ENCODE measurements around the gene CROT. TPM values are rescaled to one million over a fixed set of nuclear protein-coding genes. Genes with fewer than 3 reads are reported as not detected.

The CROT gene
- total RNA-seq, 1 experiment from 2014 or later: 4.0 TPM

DNA sequence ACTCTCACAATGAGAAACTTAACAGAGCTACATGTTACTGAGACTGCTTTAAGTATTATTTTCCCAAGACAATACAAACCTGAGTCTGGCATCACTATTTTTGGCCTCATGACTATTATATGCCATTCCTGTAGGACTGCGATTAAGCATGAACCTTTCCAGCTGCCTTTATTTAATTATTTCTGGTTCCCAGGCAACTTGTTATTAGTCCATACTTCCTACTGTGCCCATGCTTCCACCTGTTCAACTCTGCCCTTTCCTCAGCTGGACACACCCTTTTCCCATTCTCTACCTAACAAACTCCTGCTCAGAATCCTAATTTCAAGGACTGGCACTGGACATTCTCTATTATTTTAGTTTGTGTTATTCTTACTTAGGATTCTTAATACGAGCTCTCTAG, 8.1 kb upstream of the CROT start:
- peaks cover 9% of the 10 kb centered on the region for H3K4me1 Mint-ChIP-seq
- H3K27ac Mint-ChIP-seq: no peak overlapping the region
- ChIA-PET POLR2A (no interaction called here), CTCF (no interaction called here)
- TF ChIP-seq MXD4 (CRISPR knock-in tag; IDR thresholded peaks at IDR 0.05; ENCODE audit: borderline replicate concordance): no peak
- no peak for TF ChIP-seq ZNF121 (CRISPR knock-in tag; IDR thresholded peaks at IDR 0.05)
- TF ChIP-seq, protein P1, sequence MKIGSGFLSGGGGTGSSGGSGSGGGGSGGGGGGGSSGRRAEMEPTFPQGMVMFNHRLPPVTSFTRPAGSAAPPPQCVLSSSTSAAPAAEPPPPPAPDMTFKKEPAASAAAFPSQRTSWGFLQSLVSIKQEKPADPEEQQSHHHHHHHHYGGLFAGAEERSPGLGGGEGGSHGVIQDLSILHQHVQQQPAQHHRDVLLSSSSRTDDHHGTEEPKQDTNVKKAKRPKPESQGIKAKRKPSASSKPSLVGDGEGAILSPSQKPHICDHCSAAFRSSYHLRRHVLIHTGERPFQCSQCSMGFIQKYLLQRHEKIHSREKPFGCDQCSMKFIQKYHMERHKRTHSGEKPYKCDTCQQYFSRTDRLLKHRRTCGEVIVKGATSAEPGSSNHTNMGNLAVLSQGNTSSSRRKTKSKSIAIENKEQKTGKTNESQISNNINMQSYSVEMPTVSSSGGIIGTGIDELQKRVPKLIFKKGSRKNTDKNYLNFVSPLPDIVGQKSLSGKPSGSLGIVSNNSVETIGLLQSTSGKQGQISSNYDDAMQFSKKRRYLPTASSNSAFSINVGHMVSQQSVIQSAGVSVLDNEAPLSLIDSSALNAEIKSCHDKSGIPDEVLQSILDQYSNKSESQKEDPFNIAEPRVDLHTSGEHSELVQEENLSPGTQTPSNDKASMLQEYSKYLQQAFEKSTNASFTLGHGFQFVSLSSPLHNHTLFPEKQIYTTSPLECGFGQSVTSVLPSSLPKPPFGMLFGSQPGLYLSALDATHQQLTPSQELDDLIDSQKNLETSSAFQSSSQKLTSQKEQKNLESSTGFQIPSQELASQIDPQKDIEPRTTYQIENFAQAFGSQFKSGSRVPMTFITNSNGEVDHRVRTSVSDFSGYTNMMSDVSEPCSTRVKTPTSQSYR (CRISPR knock-in tag; IDR thresholded peaks at IDR 0.05): no peak
- no peak for TF ChIP-seq ESRRA (CRISPR knock-in tag; IDR thresholded peaks at IDR 0.05; ENCODE audit: borderline replicate concordance)
- no peak for TF ChIP-seq FOXP1 (CRISPR knock-in tag; IDR thresholded peaks at IDR 0.05; ENCODE audit: borderline replicate concordance)
- TF ChIP-seq, protein P2, sequence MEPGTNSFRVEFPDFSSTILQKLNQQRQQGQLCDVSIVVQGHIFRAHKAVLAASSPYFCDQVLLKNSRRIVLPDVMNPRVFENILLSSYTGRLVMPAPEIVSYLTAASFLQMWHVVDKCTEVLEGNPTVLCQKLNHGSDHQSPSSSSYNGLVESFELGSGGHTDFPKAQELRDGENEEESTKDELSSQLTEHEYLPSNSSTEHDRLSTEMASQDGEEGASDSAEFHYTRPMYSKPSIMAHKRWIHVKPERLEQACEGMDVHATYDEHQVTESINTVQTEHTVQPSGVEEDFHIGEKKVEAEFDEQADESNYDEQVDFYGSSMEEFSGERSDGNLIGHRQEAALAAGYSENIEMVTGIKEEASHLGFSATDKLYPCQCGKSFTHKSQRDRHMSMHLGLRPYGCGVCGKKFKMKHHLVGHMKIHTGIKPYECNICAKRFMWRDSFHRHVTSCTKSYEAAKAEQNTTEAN (CRISPR knock-in tag; IDR thresholded peaks at IDR 0.05): no peak
- TF ChIP-seq GTF2I (CRISPR knock-in tag; conservative IDR thresholded peaks at IDR 0.05): no peak
- TF ChIP-seq, protein P3, sequence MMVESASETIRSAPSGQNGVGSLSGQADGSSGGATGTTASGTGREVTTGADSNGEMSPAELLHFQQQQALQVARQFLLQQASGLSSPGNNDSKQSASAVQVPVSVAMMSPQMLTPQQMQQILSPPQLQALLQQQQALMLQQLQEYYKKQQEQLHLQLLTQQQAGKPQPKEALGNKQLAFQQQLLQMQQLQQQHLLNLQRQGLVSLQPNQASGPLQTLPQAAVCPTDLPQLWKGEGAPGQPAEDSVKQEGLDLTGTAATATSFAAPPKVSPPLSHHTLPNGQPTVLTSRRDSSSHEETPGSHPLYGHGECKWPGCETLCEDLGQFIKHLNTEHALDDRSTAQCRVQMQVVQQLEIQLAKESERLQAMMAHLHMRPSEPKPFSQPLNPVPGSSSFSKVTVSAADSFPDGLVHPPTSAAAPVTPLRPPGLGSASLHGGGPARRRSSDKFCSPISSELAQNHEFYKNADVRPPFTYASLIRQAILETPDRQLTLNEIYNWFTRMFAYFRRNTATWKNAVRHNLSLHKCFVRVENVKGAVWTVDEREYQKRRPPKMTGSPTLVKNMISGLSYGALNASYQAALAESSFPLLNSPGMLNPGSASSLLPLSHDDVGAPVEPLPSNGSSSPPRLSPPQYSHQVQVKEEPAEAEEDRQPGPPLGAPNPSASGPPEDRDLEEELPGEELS (CRISPR knock-in tag; IDR thresholded peaks at IDR 0.05): no peak
- no peak for TF ChIP-seq SMAD3 (CRISPR knock-in tag; IDR thresholded peaks at IDR 0.05; ENCODE audit: borderline replicate concordance)
- TF ChIP-seq, protein P4, sequence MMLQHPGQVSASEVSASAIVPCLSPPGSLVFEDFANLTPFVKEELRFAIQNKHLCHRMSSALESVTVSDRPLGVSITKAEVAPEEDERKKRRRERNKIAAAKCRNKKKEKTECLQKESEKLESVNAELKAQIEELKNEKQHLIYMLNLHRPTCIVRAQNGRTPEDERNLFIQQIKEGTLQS (CRISPR knock-in tag; conservative IDR thresholded peaks at IDR 0.05): no peak
- TF ChIP-seq, protein P5, sequence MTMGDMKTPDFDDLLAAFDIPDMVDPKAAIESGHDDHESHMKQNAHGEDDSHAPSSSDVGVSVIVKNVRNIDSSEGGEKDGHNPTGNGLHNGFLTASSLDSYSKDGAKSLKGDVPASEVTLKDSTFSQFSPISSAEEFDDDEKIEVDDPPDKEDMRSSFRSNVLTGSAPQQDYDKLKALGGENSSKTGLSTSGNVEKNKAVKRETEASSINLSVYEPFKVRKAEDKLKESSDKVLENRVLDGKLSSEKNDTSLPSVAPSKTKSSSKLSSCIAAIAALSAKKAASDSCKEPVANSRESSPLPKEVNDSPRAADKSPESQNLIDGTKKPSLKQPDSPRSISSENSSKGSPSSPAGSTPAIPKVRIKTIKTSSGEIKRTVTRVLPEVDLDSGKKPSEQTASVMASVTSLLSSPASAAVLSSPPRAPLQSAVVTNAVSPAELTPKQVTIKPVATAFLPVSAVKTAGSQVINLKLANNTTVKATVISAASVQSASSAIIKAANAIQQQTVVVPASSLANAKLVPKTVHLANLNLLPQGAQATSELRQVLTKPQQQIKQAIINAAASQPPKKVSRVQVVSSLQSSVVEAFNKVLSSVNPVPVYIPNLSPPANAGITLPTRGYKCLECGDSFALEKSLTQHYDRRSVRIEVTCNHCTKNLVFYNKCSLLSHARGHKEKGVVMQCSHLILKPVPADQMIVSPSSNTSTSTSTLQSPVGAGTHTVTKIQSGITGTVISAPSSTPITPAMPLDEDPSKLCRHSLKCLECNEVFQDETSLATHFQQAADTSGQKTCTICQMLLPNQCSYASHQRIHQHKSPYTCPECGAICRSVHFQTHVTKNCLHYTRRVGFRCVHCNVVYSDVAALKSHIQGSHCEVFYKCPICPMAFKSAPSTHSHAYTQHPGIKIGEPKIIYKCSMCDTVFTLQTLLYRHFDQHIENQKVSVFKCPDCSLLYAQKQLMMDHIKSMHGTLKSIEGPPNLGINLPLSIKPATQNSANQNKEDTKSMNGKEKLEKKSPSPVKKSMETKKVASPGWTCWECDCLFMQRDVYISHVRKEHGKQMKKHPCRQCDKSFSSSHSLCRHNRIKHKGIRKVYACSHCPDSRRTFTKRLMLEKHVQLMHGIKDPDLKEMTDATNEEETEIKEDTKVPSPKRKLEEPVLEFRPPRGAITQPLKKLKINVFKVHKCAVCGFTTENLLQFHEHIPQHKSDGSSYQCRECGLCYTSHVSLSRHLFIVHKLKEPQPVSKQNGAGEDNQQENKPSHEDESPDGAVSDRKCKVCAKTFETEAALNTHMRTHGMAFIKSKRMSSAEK (CRISPR knock-in tag; IDR thresholded peaks at IDR 0.05; ENCODE audit: borderline replicate concordance): no peak
- TF ChIP-seq, protein P6, sequence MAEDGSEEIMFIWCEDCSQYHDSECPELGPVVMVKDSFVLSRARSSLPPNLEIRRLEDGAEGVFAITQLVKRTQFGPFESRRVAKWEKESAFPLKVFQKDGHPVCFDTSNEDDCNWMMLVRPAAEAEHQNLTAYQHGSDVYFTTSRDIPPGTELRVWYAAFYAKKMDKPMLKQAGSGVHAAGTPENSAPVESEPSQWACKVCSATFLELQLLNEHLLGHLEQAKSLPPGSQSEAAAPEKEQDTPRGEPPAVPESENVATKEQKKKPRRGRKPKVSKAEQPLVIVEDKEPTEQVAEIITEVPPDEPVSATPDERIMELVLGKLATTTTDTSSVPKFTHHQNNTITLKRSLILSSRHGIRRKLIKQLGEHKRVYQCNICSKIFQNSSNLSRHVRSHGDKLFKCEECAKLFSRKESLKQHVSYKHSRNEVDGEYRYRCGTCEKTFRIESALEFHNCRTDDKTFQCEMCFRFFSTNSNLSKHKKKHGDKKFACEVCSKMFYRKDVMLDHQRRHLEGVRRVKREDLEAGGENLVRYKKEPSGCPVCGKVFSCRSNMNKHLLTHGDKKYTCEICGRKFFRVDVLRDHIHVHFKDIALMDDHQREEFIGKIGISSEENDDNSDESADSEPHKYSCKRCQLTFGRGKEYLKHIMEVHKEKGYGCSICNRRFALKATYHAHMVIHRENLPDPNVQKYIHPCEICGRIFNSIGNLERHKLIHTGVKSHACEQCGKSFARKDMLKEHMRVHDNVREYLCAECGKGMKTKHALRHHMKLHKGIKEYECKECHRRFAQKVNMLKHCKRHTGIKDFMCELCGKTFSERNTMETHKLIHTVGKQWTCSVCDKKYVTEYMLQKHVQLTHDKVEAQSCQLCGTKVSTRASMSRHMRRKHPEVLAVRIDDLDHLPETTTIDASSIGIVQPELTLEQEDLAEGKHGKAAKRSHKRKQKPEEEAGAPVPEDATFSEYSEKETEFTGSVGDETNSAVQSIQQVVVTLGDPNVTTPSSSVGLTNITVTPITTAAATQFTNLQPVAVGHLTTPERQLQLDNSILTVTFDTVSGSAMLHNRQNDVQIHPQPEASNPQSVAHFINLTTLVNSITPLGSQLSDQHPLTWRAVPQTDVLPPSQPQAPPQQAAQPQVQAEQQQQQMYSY (CRISPR knock-in tag; IDR thresholded peaks at IDR 0.05): no peak
- TF ChIP-seq KAT7 (CRISPR knock-in tag; IDR thresholded peaks at IDR 0.05; ENCODE audit: borderline replicate concordance): no peak
- TF ChIP-seq EMX1 (CRISPR knock-in tag; IDR thresholded peaks at IDR 0.05): no peak
- no peaks in the 10 kb centered on the region for H3K27me3 Mint-ChIP-seq (ENCODE audit: low read depth)
- ATAC-seq (no peak), DNase-seq (ENCODE audit: low spot score) (no peak)
- no peak overlapping the region for H3K4me3 Mint-ChIP-seq
- peaks cover 25% of the 10 kb centered on the region for H3K36me3 Mint-ChIP-seq
- peaks cover 17% of the 10 kb centered on the region for H3K9me3 Mint-ChIP-seq

Measured in WTC11 (cell line).